Fibroblast of lung (primary cell): Measurements from ENCODE around the gene NDUFAF7. TPM values are rescaled to one million over a fixed set of nuclear protein-coding genes. Genes with fewer than 3 reads are reported as not detected.

ENCODE experiments used
- DNase-seq, 2 donors: peaks; one replicate each; pipeline versions ENCODE4 v3.0.0 to v3.0.0-alpha.2; 2010; ENCODE audit warnings: low read depth in 2 of 2
- H2AFZ ChIP-seq: 2 replicates; pipeline ENCODE4 v1.5.1; 2012; ENCODE audit warnings: low read length, control low read depth, inconsistent platforms
- H3K27ac ChIP-seq: 2 replicates; pipeline ENCODE4 v1.5.1; 2011; ENCODE audit warnings: low read length, control low read depth; ENCODE audit not compliant: insufficient read depth
- H3K27me3 ChIP-seq: 2 replicates; pipeline ENCODE4 v1.5.1; 2011; ENCODE audit warnings: mild to moderate bottlenecking, low read length; ENCODE audit not compliant: control insufficient read depth, insufficient read depth
- H3K36me3 ChIP-seq: 2 replicates; pipeline ENCODE4 v1.5.1; 2011; ENCODE audit warnings: low read length; ENCODE audit not compliant: control insufficient read depth, insufficient read depth
- H3K4me1 ChIP-seq: 2 replicates; pipeline ENCODE4 v1.5.1; 2011; ENCODE audit warnings: low read length; ENCODE audit not compliant: control insufficient read depth, insufficient read depth; ENCODE audit errors: extremely low read depth
- H3K4me2 ChIP-seq: 2 replicates; pipeline ENCODE4 v1.5.1; 2011; ENCODE audit warnings: low read length, control low read depth; ENCODE audit not compliant: insufficient read depth; ENCODE audit errors: extremely low read depth
- H3K4me3 ChIP-seq, 4 experiments: fragments of 200-600 bp in 1 of 4; sonication (generic) in 1 of 4; replicated peaks in 1 of 4; 2 replicates each; pipeline ENCODE4 v1.5.1; 2011 to 2016; ENCODE audit warnings: low read length in 4 of 4, low read depth in 3 of 4, mild to moderate bottlenecking in 3 of 4, control low read depth in 2 of 4, inconsistent platforms in 1 of 4, mixed read lengths in 1 of 4; ENCODE audit not compliant: insufficient read depth in 1 of 4; ENCODE audit errors: control extremely low read depth in 1 of 4
- H3K79me2 ChIP-seq: 2 replicates; pipeline ENCODE4 v1.5.1; 2012; ENCODE audit warnings: mild to moderate bottlenecking, low read length, inconsistent platforms; ENCODE audit not compliant: control insufficient read depth, insufficient read depth
- H3K9ac ChIP-seq: 2 replicates; pipeline ENCODE4 v1.5.1; 2011; ENCODE audit warnings: mild to moderate bottlenecking, low read length, control low read depth; ENCODE audit not compliant: insufficient read depth
- H3K9me3 ChIP-seq: 2 replicates; pipeline ENCODE4 v1.5.1; 2012; ENCODE audit warnings: low read depth, low read length; ENCODE audit not compliant: control insufficient read depth, insufficient read depth
- H4K20me1 ChIP-seq: 2 replicates; pipeline ENCODE4 v1.5.1; 2011; ENCODE audit warnings: low read length; ENCODE audit not compliant: control insufficient read depth, insufficient read depth; ENCODE audit errors: extremely low read depth
- CTCF ChIP-seq, 2 donors: IDR thresholded peaks in 1 of 2; conservative IDR thresholded peaks in 1 of 2; 1 replicate in 1 of 2; 2 replicates in 1 of 2; pipeline ENCODE4 v1.5.1; 2011 to 2012; ENCODE audit warnings: low read length in 2 of 2, control low read depth in 1 of 2, inconsistent platforms in 1 of 2, low read depth in 1 of 2, mild to moderate bottlenecking in 1 of 2
- EZH2 ChIP-seq: IDR thresholded peaks from 2 replicates; pipeline ENCODE4 v1.5.1; 2012; ENCODE audit warnings: low read length, control low read depth, mild to moderate bottlenecking; ENCODE audit errors: missing control alignments
- polyA plus RNA-seq, 2 donors: library from polyadenylated mRNA; depleted of rRNA in 1 of 2; stranded (reverse) in 1 of 2; unstranded in 1 of 2; fragments of >200 nt; gene quantifications; 2 replicates each; pipeline ENCODE4 v1.2.1, GENCODE V29; 2011 to 2012; ENCODE audit warnings: missing spikeins in 1 of 2
- total RNA-seq: library from RNA; depleted of rRNA; stranded (reverse); fragments of >200 nt; gene quantifications from 2 replicates; pipeline ENCODE4 v1.2.1, GENCODE V29; 2014

NDUFAF7 gene
- total and polyA plus RNA-seq, 2 donors (not counting 1 experiment from before 2014, with no cell fraction given), result 16.8 to 18.7 TPM

DNA sequence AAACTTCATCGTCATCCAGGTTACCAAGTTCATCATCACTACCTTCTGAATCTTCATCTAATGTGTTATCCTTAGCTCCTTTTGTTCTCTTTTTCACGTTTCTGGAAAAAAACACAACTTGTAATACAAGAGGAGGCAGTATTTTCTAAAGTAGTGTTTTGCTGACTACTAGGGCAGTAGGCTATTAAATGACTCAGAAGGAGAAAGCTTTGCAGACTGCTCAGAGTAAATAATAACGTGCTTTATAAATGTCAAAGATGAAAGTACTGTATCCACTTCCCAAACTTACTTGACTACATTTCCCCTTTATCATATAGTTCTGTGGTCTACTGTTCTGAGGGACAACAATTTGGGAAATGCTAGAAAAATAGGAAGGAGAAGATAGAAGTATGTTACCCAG is 19.5 kb upstream of the NDUFAF7 start:
- no peak overlapping the region for H3K27ac ChIP-seq
- H3K27me3 ChIP-seq, result no peaks in the 10 kb centered on the region
- peak in 1 of 2 donors; percentile 9 for DNase-seq
- no peak overlapping the region for H2AFZ ChIP-seq
- TF ChIP-seq CTCF (conservative IDR thresholded peaks at IDR 0.05 in 1 of 2, IDR thresholded peaks at IDR 0.05 in 1 of 2; ENCODE audit: low read depth in 1 of 2, low read length in 2 of 2) (no peak), EZH2 (no peak)
- no peak overlapping the region for H3K4me3 ChIP-seq
- H3K9me3 ChIP-seq, result no peaks in the 10 kb centered on the region
- no peaks in the 10 kb centered on the region for H4K20me1 ChIP-seq
- H3K9ac ChIP-seq, result no peak overlapping the region
- H3K79me2 ChIP-seq, result peaks cover 3% of the 10 kb centered on the region
- no peaks in the 10 kb centered on the region for H3K4me1 ChIP-seq
- H3K36me3 ChIP-seq, result peaks cover 3% of the 10 kb centered on the region
- H3K4me2 ChIP-seq, result no peak overlapping the region

DNA sequence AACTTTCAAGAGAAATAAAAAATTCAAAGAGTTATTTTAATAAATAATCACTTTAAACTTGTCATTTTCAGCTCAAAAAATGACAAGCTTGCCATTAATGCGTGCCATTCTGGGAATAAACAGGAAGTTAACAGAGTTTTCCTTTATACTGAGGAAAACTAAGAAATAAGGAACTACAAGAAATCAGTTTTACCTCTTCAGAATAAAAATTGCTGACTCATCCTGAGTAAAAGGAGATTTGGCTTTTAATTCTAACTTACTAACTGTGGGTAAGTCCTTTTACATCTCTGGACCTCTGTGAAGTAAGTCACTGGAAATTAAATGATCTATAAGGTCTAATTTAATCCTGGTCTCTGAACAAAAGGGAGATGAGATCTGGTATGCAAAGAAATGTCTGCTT is 16.2 kb upstream of the NDUFAF7 start:
- Histone ChIP-seq H3K79me2 (no peaks in the 10 kb centered on the region), H3K27me3 (no peaks in the 10 kb centered on the region), H3K4me3 (no peak overlapping the region), H3K27ac (no peak overlapping the region), H3K4me1 (no peaks in the 10 kb centered on the region), H3K9me3 (no peaks in the 10 kb centered on the region), H3K36me3 (peaks cover 1% of the 10 kb centered on the region), H4K20me1 (no peaks in the 10 kb centered on the region), H2AFZ (no peak overlapping the region), H3K9ac (no peak overlapping the region), H3K4me2 (no peak overlapping the region)
- peak; percentile 7 to 12 for DNase-seq
- no peak for TF ChIP-seq CTCF (conservative IDR thresholded peaks at IDR 0.05 in 1 of 2, IDR thresholded peaks at IDR 0.05 in 1 of 2; ENCODE audit: low read depth in 1 of 2, low read length in 2 of 2)
- TF ChIP-seq EZH2, result no peak

DNA sequence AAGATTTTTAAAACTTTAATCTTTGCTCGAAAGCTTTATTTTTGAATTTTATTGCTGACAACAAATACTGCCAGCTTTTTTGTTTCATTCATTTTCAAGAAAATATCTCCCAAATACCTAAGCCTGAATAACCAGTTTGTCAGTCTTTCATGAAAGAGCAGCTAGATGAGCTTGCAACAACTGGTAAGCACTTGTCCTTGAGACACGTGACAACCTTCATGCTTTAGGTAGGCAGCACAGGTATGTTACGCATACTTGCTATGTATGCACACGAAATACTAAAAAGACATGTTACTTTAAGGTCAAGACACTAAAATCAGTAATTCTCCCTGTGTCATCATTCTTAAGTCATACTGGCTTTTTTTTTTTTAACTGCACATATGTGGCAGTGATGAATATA is 12.4 kb upstream of the NDUFAF7 start:
- TF ChIP-seq CTCF (conservative IDR thresholded peaks at IDR 0.05 in 1 of 2, IDR thresholded peaks at IDR 0.05 in 1 of 2; ENCODE audit: low read depth in 1 of 2, low read length in 2 of 2), result no peak
- TF ChIP-seq EZH2, result no peak
- Histone ChIP-seq H2AFZ (no peak overlapping the region), H3K9me3 (no peaks in the 10 kb centered on the region), H3K9ac (no peak overlapping the region), H3K4me1 (no peaks in the 10 kb centered on the region), H4K20me1 (no peaks in the 10 kb centered on the region), H3K36me3 (peaks cover 1% of the 10 kb centered on the region), H3K4me2 (no peak overlapping the region), H3K79me2 (no peaks in the 10 kb centered on the region), H3K27me3 (no peaks in the 10 kb centered on the region), H3K27ac (no peak overlapping the region), H3K4me3 (no peak overlapping the region)
- no peak for DNase-seq
